SK-N-SH treated with all-trans-retinoic acid at 6 μM for 48 hours (cell line): ENCODE measurements around the gene PLEKHM3.

Source experiments
- PATZ1 ChIP-seq: fragments of 250-450 bp; sonication (Bioruptor Pico); IDR thresholded peaks from 2 replicates; pipeline ENCODE4 v1.8.0; 2020; ENCODE audit warnings: mild to moderate bottlenecking, moderate library complexity, borderline replicate concordance
- ZC3H10 ChIP-seq: fragments of 250-450 bp; sonication (Bioruptor Pico); IDR thresholded peaks from 2 replicates; pipeline ENCODE4 v1.5.1; 2021; ENCODE audit warnings: mild to moderate bottlenecking, moderate library complexity

GRCh38 chr2:207791579-207792243, 233.6 kb downstream of the PLEKHM3 start:
- TF ChIP-seq PATZ1 (no peak), ZC3H10 (CRISPR knock-in tag) (no peak)
